Hindlimb muscle (tissue), 1 donor: ENCODE measurements around the gene NAP1L5. TPM values are rescaled to one million over a fixed set of nuclear protein-coding genes. Genes with fewer than 3 reads are reported as not detected.

Experiments used
- DNase-seq: peaks from one replicate; pipeline ENCODE4 v3.0.0-alpha.2; 2013
- polyA plus RNA-seq: library from polyadenylated mRNA; unstranded; fragments of 120-200 nt; gene quantifications from one replicate; pipeline ENCODE4 v1.2.1, GENCODE V29; 2013; ENCODE audit not compliant: insufficient read length

NAP1L5 gene
- polyA plus RNA-seq, 1 donor, result 6.7 TPM

- no peak for DNase-seq
These were observed 24.7 kb upstream of the NAP1L5 start for GRCh38 chr4:88722276-88722780.

- DNase-seq, result no peak
These were observed 23.1 kb upstream of the NAP1L5 start for GRCh38 chr4:88720451-88721428.

- DNase-seq, result no peak
These were observed 21.8 kb upstream of the NAP1L5 start for GRCh38 chr4:88719381-88719780.

GRCh38 chr4:88718098-88718497, 20.5 kb upstream of the NAP1L5 start:
- no peak for DNase-seq

- DNase-seq, result no peak
These were observed 16.2 kb upstream of the NAP1L5 start for GRCh38 chr4:88713782-88714181.

GRCh38 chr4:88709989-88710388, 12.4 kb upstream of the NAP1L5 start:
- no peak for DNase-seq

- DNase-seq, result peak; percentile 63
These were observed 8.9 kb upstream of the NAP1L5 start for GRCh38 chr4:88706574-88706973.

GRCh38 chr4:88705805-88706492, 8.3 kb upstream of the NAP1L5 start:
- DNase-seq, result no peak

- DNase-seq, result no peak
These were observed 7.6 kb upstream of the NAP1L5 start for GRCh38 chr4:88705223-88705622.

GRCh38 chr4:88702782-88703181, 5.2 kb upstream of the NAP1L5 start:
- DNase-seq, result no peak

GRCh38 chr4:88698519-88698918, 890 bp upstream of the NAP1L5 start:
- DNase-seq, result no peak

- peak; percentile 29 for DNase-seq
These were observed 488 bp downstream of the NAP1L5 start for GRCh38 chr4:88697141-88697540.

GRCh38 chr4:88696630-88697029, 999 bp downstream of the NAP1L5 start:
- no peak for DNase-seq

GRCh38 chr4:88693792-88694191, 3.8 kb downstream of the NAP1L5 start:
- DNase-seq, result no peak

- DNase-seq, result no peak
These were observed 7.3 kb downstream of the NAP1L5 start for GRCh38 chr4:88690355-88690754.

- no peak for DNase-seq
These were observed 16.4 kb downstream of the NAP1L5 start for GRCh38 chr4:88681209-88681608.

- no peak for DNase-seq
These were observed 22.1 kb downstream of the NAP1L5 start for GRCh38 chr4:88675543-88675942.

- DNase-seq, result no peak
These were observed 22.6 kb downstream of the NAP1L5 start for GRCh38 chr4:88674979-88675378.

- DNase-seq, result no peak
These were observed 23.1 kb downstream of the NAP1L5 start for GRCh38 chr4:88674565-88674964.

- DNase-seq, result no peak
These were observed 23.7 kb downstream of the NAP1L5 start for GRCh38 chr4:88673886-88674285.

GRCh38 chr4:88672987-88673386, 24.6 kb downstream of the NAP1L5 start:
- DNase-seq, result peak; percentile 10

- no peak for DNase-seq
These were observed 35.9 kb downstream of the NAP1L5 start for GRCh38 chr4:88661739-88662138.
